ENCODE data around the gene NUP88.

The NUP88 gene

GRCh38 chr17:5354310-5354709, 65.2 kb downstream of the NUP88 start:
- no peak for DNase-seq

- DNase-seq: no peak
Observed at GRCh38 chr17:5352681-5353289, 66.7 kb downstream of the NUP88 start.

GRCh38 chr17:5344914-5345313, 74.5 kb downstream of the NUP88 start:
- DNase-seq: no peak

All from stimulated activated CD8-positive, alpha-beta memory T cell treated with anti-CD3 and anti-CD28 coated beads, Interleukin-4, amount 100 ng/mL, for 48 hours (primary cell).